ES-I3 (cell line): ENCODE measurements around the gene NCLN.
"Not testable (repeated sequence)": the region's sequence is repeated elsewhere in the genome, so short reads cannot be mapped to it uniquely, and the experiment has no call there.

ENCODE experiments used
- H3K36me3 ChIP-seq: 2 replicates; pipeline ENCODE4 v1.6.1; 2013; ENCODE audit warnings: mild to moderate bottlenecking, low read length, control low read depth, moderate library complexity; ENCODE audit not compliant: insufficient read depth
- H3K4me1 ChIP-seq: 2 replicates; pipeline ENCODE4 v1.6.1; 2013; ENCODE audit warnings: mild to moderate bottlenecking, control low read depth, low read length; ENCODE audit not compliant: insufficient read depth
- H3K9ac ChIP-seq: 2 replicates; pipeline ENCODE4 v1.6.1; 2013; ENCODE audit warnings: low read depth, mild to moderate bottlenecking, low read length, moderate library complexity
- H3K9me3 ChIP-seq: 2 replicates; pipeline ENCODE4 v1.6.1; 2013; ENCODE audit warnings: mild to moderate bottlenecking, low read length, moderate library complexity; ENCODE audit not compliant: control insufficient read depth, insufficient read depth

NCLN gene

DNA sequence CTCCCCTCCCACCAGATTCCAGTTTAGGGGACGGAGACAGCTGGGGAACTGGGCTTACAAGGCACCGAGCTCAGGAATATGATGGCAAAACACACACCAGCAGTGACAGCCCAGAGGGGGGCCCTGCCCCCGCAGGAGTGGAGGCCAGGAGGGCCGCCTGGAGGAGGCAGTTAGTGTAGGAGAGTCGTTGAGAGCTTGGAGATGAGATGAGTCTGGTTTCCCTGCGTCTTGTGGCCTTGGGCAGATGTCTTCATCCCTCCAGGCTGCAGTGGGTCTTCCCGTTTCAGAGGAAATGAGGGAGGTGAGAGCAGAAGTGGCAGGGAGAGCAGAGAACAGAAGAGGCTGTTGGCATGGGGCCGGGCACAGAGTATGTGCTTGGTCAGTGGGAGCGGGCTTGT, 43.6 kb downstream of the NCLN start:
- Histone ChIP-seq H3K9ac (no peak overlapping the region), H3K9me3 (no peaks in the 10 kb centered on the region), H3K4me1 (no peaks in the 10 kb centered on the region), H3K36me3 (no peaks in the 10 kb centered on the region)

DNA sequence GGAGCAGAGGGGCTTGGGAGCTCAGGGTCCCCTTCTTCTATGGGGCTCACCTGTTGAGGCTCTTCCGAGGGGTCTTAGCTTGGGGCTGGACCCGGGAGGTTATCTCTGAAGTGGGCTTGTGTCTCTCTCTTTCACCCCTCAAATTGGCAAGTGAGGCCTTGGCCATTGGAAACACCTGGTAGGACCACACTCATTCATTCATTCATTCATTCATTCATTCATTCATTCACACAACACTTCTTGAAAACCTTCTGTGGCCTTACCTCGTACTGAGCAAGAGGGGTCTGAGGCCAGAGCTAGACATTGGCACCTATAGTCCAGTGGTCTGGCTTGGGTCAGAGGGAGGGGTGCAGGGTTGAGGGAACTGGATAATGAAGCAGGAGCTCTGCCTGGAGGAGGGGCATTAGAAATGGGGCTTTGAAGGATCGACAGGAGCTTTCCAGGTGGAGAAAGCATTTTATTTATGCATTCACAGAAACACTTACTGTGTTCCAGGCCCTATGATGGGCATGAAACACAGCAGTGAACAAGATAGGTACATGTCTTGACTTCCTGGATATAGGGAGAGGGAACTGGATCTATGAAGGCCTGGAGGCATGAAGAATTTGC, 44.3 kb downstream of the NCLN start:
- H3K9ac ChIP-seq, result no peak overlapping the region
- H3K36me3 ChIP-seq, result no peaks in the 10 kb centered on the region
- H3K9me3 ChIP-seq, result no peaks in the 10 kb centered on the region
- no peaks in the 10 kb centered on the region for H3K4me1 ChIP-seq

DNA sequence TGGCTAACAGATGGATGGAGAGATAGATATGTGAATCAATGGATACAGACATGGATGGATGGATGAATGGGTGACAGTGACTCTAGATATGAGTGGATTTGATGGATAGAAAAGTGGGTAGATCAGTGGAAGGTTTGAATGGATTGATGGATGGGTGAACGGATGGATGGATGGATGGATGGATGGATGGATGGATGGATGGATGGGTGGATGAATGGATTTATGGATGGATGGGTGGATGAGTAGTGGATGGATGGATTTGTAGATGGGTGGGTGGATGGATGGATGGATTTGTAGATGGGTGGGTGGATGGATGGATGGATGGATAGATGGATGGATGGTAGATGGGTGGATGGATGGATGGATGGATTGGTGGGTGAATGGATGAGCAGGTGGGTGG, 45.6 kb downstream of the NCLN start:
- Histone ChIP-seq H3K4me1 (no peaks in the 10 kb centered on the region), H3K9ac (no peak overlapping the region), H3K9me3 (no peaks in the 10 kb centered on the region), H3K36me3 (no peaks in the 10 kb centered on the region)

DNA sequence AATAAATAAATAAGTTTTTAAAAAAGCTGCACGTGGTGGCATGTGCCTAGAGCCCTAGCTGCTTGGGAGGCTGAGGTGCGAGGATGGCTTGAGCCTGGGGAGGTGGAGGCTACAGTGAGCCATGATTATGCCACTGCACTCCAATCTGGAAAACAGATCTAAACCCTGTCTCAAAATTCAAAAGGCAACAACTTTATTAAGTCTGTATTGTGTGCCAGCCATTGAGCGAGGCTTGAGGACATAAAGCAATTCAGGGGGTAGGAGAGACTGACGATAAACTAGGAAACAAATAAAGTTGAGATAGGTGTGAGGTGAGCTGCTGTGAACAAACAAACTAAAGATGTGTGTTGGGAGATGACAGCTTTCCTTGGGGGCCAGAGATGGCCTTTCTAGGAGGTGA, 47.4 kb downstream of the NCLN start:
- H3K9me3 ChIP-seq, result no peaks in the 10 kb centered on the region
- no peaks in the 10 kb centered on the region for H3K4me1 ChIP-seq
- H3K9ac ChIP-seq, result no peak overlapping the region
- H3K36me3 ChIP-seq, result no peaks in the 10 kb centered on the region

DNA sequence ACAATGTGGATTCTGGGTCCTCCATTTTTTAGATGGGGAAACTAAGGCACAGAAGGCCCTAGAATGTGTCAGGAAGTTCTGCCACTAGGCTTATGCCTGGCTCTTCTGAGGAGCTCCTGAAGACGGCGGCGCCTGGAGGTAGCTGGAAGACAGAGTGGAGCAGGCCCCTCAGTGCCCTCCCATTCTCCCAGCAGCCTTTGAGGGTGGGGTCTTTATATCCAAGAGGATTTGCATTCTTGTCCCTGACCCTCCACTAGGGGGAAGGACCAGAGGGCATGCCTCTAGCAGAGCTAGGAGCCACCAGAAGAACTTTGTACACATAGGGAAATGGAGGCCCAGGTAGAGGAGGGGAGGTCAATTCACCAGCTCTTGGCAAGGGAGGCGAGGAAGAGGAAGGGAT, 48.1 kb downstream of the NCLN start:
- no peak overlapping the region for H3K9ac ChIP-seq
- no peaks in the 10 kb centered on the region for H3K36me3 ChIP-seq
- no peaks in the 10 kb centered on the region for H3K4me1 ChIP-seq
- no peaks in the 10 kb centered on the region for H3K9me3 ChIP-seq

DNA sequence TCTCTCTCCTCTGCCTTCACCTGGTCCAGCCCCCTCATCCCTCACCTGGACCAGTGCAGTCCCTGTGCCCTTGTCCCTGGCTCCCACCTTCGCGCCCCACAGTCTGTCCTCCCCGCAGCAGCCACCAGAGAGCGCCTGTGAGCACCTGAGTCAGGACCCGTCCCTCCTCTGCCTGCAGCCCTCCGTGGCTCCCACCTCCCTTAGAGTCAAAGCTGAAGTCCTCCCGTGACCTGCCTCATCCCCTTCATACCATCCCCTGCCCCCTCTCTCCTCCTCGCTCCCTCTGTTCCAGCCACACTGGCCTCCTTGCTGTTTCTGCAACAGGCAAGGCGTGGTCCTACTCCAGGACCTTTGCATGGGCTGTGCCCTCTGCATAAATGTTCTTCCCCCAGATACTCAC, 49.1 kb downstream of the NCLN start:
- Histone ChIP-seq H3K9ac (no peak overlapping the region), H3K36me3 (no peaks in the 10 kb centered on the region), H3K9me3 (no peaks in the 10 kb centered on the region), H3K4me1 (no peaks in the 10 kb centered on the region)

DNA sequence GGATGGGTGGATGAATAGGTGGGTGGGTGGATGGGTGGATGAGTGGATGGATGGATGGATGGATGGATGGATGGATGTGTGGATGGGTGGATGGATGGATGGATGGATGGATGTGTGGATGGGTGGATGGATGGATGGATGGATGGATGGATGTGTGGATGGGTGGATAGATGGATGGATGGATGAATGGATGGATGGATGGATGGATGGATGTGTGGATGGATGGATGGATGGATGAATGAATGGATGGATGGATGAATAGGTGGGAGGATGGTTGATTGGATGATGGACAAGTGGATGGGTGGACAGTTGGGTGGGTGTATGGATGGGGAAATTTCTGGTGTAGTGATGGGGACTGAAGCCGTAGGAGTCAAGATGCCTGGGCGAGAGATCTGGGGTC, 49.9 kb downstream of the NCLN start:
- H3K4me1 ChIP-seq, H3K9ac ChIP-seq, H3K9me3 ChIP-seq, H3K36me3 ChIP-seq: not testable (repeated sequence)

DNA sequence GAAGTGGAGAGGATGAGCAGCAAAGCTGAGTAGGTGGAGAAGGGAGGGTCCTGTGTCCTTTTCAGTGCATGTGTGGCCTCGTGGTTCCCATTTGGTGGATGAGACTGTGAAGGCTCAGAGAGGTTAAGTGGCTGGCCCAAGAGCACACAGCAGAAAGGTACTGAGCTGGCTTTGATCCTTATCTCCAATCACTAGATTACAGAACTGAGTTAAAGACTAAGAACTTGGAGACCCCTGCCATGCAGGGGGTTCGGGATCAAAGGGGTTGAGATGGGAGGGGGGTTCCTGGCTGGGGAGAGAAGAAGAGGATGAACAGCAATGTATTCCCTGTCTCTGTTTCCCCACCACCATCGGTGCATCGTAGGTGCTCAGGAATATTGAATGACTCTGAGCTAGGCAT, 50.5 kb downstream of the NCLN start:
- no peaks in the 10 kb centered on the region for H3K4me1 ChIP-seq
- no peak overlapping the region for H3K9ac ChIP-seq
- H3K36me3 ChIP-seq, result no peaks in the 10 kb centered on the region
- no peaks in the 10 kb centered on the region for H3K9me3 ChIP-seq

DNA sequence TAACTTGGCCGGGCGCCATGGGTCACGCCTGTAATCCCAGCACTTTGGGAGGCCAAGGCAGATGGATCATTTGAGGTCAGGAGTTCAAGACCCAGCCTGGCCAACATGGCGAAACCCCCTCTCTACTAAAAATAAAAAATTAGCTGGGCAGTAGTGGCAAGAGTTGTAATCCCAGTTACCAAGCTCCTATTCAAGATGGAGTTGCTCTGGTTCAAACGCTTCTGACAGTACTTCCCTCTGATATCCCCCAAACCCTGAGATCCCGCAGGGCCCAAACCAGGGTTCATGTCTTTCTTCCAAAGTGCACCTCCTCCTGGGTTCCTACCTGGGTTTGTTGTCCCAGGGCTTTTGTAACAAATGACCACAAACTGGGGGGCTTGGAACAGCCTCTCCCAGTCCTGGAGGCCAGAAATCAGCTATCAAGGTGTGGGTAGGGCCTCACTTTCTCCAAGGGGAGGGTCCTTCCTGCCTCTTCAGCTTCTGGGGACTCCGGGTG, 52.4 kb downstream of the NCLN start:
- H3K9me3 ChIP-seq, result no peaks in the 10 kb centered on the region
- H3K4me1 ChIP-seq, result no peaks in the 10 kb centered on the region
- no peak overlapping the region for H3K9ac ChIP-seq
- H3K36me3 ChIP-seq, result no peaks in the 10 kb centered on the region

DNA sequence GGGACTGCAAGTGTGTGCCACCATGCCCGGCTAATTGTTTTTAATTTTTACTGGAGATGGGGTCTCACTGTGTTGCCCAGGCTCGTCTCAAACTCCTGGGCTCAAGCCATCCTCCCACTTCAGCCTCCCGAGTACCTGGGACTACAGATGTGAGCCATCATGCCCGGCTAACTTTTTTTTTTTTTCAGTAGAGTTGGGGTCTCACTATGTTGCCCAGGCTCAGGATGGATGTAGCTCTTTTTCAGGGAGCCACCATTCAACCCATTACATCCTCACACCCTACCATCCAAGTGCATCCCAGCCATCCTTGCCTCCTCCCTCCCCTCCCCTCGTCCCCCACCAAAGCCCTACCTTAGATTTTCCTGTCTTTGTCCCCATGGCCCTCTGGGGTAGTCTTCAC, 53.6 kb downstream of the NCLN start:
- H3K4me1 ChIP-seq, result no peaks in the 10 kb centered on the region

DNA sequence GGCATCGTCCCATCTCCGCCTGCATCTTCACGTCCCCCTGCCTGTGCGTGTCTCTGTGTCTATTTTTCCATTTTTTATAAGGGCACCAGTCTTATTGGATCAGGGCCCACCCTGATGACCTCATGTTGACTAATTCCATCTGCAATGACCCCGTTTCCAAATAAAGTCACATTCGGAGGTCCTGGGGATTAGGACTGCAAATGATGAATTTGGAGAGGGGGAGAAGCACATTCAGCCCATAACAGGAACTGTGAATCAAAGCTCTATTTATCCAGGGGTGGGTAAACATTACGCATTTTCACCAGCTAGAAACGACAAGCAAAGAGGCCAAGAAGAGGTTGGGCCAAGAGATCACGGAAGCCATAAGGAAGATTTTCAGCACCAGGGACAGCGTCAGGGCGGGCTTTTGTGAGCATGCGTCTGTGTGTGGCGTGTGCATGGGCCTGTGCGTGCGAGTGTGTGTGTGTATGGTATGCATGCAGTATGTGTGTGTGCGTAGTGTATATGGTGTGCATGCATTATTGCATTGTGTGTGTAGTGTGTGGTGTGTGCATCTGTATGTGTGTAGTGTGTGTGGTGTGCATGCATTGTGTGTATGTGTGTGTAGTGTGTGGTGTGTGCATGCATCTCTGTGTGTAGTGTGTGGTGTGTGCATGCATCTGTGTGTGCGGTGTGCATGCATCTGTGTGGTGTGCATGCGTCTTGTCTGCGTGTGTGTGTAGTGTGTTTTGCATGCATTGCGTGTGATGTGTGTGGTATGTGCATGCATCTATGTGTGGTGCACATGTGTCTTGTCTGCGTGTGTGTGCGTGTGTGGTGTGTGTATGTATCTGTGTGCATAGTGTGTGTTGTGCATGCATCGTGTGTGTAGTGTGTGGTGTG, 58.3 kb downstream of the NCLN start:
- H3K9ac ChIP-seq, result no peak overlapping the region
- H3K9me3 ChIP-seq, result no peaks in the 10 kb centered on the region
- H3K4me1 ChIP-seq, result no peaks in the 10 kb centered on the region
- no peaks in the 10 kb centered on the region for H3K36me3 ChIP-seq

More for the DNA sequence above, 53.6 kb downstream of the NCLN start:
- Histone ChIP-seq H3K9me3 (no peaks in the 10 kb centered on the region), H3K9ac (no peak overlapping the region), H3K36me3 (no peaks in the 10 kb centered on the region)

DNA sequence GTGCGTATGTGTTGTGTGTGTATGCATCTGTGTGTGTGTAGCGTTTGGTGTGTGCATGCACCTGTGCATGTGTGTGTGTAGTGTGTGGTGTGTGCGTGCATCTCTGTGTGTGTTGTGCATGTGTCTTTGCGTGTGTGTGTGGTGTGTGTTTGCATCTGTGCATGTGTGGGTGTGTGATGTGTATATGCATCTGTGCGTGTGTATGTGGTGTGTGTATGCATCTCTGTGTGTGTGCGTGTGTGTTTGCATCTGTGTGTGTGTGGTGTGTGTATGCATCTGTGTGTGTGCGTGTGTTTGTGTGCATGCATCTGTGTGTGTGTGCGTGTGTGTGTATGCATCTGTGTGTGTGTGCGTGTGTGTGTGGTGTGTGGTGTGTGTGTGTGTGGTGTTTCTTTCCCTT, 59.3 kb downstream of the NCLN start:
- no peaks in the 10 kb centered on the region for H3K9me3 ChIP-seq
- no peaks in the 10 kb centered on the region for H3K36me3 ChIP-seq
- H3K9ac ChIP-seq, result no peak overlapping the region
- H3K4me1 ChIP-seq, result no peaks in the 10 kb centered on the region

DNA sequence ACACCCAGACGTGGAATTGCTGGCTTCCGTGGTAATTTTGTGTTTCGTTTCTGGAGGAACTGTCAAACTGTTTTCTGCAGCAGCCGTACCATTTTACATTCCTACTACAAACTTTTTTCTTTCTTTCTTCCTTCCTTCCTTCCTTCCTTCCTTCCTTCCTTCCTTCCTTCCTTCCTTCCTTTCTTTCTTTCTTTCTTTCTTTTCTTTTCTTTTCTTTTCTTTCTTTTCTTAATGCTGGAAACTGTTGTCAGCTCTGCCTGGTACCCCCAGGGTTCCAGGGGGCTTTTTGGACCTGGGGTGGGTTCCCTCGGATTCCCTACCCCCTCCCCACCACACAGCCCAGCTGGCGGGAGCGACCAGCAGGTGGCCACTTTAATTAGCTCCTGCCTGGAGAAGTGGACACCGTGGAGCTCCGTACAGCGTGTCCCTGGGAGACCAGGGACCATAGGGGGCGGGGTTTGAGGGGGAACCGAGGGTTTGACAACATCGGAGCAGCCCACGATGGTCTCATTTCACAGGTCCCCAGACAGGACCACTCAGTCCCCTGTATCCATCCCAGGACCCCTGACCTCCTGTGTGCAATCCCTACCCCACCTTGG, 63.1 kb downstream of the NCLN start:
- 0 out of 2 replicates have a peak, but pooled peaks cover 5% of the 10 kb centered on the region for H3K9me3 ChIP-seq
- no peak overlapping the region for H3K9ac ChIP-seq
- no peaks in the 10 kb centered on the region for H3K36me3 ChIP-seq
- no peaks in the 10 kb centered on the region for H3K4me1 ChIP-seq

DNA sequence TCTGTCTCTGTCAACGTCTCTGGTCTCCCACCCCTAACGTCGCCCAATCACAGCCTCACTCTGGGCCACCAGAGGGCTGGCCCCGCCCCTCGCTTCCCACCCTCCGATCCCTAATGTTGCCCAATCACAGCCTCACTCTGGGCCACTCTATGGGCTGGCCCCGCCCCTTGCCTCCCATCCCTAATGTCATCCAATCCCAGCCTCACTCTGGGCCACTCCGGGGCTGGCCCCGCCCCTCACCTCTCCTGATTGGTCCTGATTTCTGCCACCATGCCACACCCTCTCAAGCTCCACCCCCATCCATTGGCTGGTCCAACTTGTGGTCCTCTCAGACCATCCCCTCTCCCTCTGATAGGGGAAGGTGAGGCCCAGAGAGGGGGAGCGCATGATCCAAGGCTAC, 63.7 kb downstream of the NCLN start:
- Histone ChIP-seq H3K9ac (no peak overlapping the region), H3K9me3 (0 out of 2 replicates have a peak, but pooled peaks cover 5% of the 10 kb centered on the region)

DNA sequence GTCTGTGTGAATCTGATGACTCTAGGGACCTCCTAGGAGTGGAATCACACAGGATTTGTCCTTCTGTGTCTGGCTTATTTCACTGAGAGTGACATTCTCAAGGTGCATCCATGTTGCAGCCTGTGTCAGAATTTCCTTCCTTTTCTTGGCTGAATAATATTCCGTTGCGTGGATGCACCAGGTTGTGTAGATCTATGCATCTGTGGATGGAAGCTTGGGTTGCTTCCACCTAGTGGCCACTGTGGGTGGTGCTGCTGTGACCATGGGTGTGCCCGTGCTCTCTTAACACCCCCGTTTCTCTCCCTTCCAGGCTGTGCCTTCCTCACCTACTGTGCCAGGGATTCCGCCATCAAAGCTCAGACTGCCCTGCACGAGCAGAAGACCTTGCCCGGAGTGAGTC, 64.9 kb downstream of the NCLN start:
- 0 out of 2 replicates have a peak, but pooled peaks cover 5% of the 10 kb centered on the region for H3K9me3 ChIP-seq
- no peaks in the 10 kb centered on the region for H3K36me3 ChIP-seq
- no peaks in the 10 kb centered on the region for H3K4me1 ChIP-seq
- H3K9ac ChIP-seq, result no peak overlapping the region

More for the DNA sequence above, 63.7 kb downstream of the NCLN start:
- no peaks in the 10 kb centered on the region for H3K4me1 ChIP-seq
- no peaks in the 10 kb centered on the region for H3K36me3 ChIP-seq
